Activated CD4-positive, alpha-beta T cell treated with anti-CD3 and anti-CD28 coated beads for 36 hours (primary cell): ENCODE results near the gene GPR158. TPM values are rescaled to one million over a fixed set of nuclear protein-coding genes. Genes with fewer than 3 reads are reported as not detected.
"Not testable (repeated sequence)": the region's sequence is repeated elsewhere in the genome, so short reads cannot be mapped to it uniquely, and the experiment has no call there.

ENCODE experiments used
- ATAC-seq: fragments of 200-7000 bp; cut with Tn5 transposase; one replicate; pipeline ENCODE4 v1.10.0; 2021; ENCODE audit warnings: mild to moderate bottlenecking, moderate library complexity
- CTCF ChIA-PET: fragments of 350-600 bp; sonication (Branson Sonifier 250); formaldehyde crosslinking; loops from one replicate; lab custom pipeline; 2021; ENCODE audit warnings: antibody characterized with exemption; lab: Charles Lee
- POLR2A ChIA-PET: fragments of 350-600 bp; sonication (Branson Sonifier 250); formaldehyde crosslinking; loops from one replicate; lab custom pipeline; 2021; ENCODE audit warnings: antibody characterized with exemption, inconsistent platforms; lab: Charles Lee
- DNase-seq: peaks from one replicate; pipeline ENCODE4 v3.0.0-alpha.2; 2020
- H3K27ac Mint-ChIP-seq: one replicate; pipeline ENCODE4 v1.8.0; 2021; ENCODE audit warnings: mixed read lengths
- H3K27me3 Mint-ChIP-seq: one replicate; pipeline ENCODE4 v1.8.0; 2021; ENCODE audit warnings: mixed read lengths
- H3K36me3 Mint-ChIP-seq: one replicate; pipeline ENCODE4 v1.8.0; 2021; ENCODE audit warnings: low read depth, mixed read lengths
- H3K4me1 Mint-ChIP-seq: one replicate; pipeline ENCODE4 v1.8.0; 2021; ENCODE audit warnings: mixed read lengths
- H3K4me3 Mint-ChIP-seq: one replicate; pipeline ENCODE4 v1.8.0; 2021; ENCODE audit warnings: mild to moderate bottlenecking, moderate library complexity, mixed read lengths
- H3K9me3 Mint-ChIP-seq: one replicate; pipeline ENCODE4 v1.8.0; 2021; ENCODE audit warnings: low read depth, mixed read lengths
- intact Hi-C, 2 experiments: fragments of 100-400 bp; cut with DNase I in 1 of 2; cut with micrococcal nuclease in 1 of 2; formaldehyde crosslinking; loops; one replicate each; pipeline versions ENCODE4 v1.14.2 to v1.15.1; 2022 to 2024; cut with DNase I, micrococcal nuclease
- total RNA-seq, 2 experiments: library from RNA; stranded (reverse); gene quantifications; one replicate each; pipeline ENCODE4 v1.2.3, GENCODE V29; 2021

GPR158 gene
- total RNA-seq, 2 experiments from 2014 or later: not detected

- no peak overlapping the region for H3K4me3 Mint-ChIP-seq
- CTCF ChIA-PET: no interaction called here
- no peaks in the 10 kb centered on the region for H3K4me1 Mint-ChIP-seq
- no peak for DNase-seq
- no peaks in the 10 kb centered on the region for H3K36me3 Mint-ChIP-seq
- no peaks in the 10 kb centered on the region for H3K27me3 Mint-ChIP-seq
- no peak for ATAC-seq
- no peak overlapping the region for H3K27ac Mint-ChIP-seq
- POLR2A ChIA-PET: no interaction called here
- peaks cover 14% of the 10 kb centered on the region for H3K9me3 Mint-ChIP-seq
- intact Hi-C loops: no loop called here
Observed at GRCh38 chr10:25306386-25306785, 131.6 kb downstream of the GPR158 start.

- Mint-ChIP-seq H3K27me3 (no peaks in the 10 kb centered on the region), H3K4me3 (no peak overlapping the region), H3K4me1 (no peaks in the 10 kb centered on the region), H3K36me3 (no peaks in the 10 kb centered on the region), H3K27ac (no peak overlapping the region), H3K9me3 (peaks cover 13% of the 10 kb centered on the region)
- ChIA-PET CTCF (no interaction called here), POLR2A (no interaction called here)
- intact Hi-C loops: no loop called here
- no peak for ATAC-seq
- DNase-seq: no peak
Observed at GRCh38 chr10:25308278-25308677, 133.5 kb downstream of the GPR158 start.

GRCh38 chr10:25317596-25318211, 142.9 kb downstream of the GPR158 start:
- H3K27ac Mint-ChIP-seq, intact Hi-C loops, H3K27me3 Mint-ChIP-seq, CTCF ChIA-PET, H3K36me3 Mint-ChIP-seq, POLR2A ChIA-PET, DNase-seq, H3K4me3 Mint-ChIP-seq, H3K9me3 Mint-ChIP-seq, ATAC-seq, H3K4me1 Mint-ChIP-seq: not testable (repeated sequence)

GRCh38 chr10:25327273-25327672, 152.5 kb downstream of the GPR158 start:
- no peaks in the 10 kb centered on the region for H3K36me3 Mint-ChIP-seq
- no peak for ATAC-seq
- no peaks in the 10 kb centered on the region for H3K27me3 Mint-ChIP-seq
- H3K9me3 Mint-ChIP-seq: peaks cover 3% of the 10 kb centered on the region
- intact Hi-C loops: no loop called here
- no peak for DNase-seq
- H3K4me1 Mint-ChIP-seq: no peaks in the 10 kb centered on the region
- ChIA-PET CTCF (no interaction called here), POLR2A (no interaction called here)
- no peak overlapping the region for H3K4me3 Mint-ChIP-seq
- no peak overlapping the region for H3K27ac Mint-ChIP-seq

- ChIA-PET POLR2A (no interaction called here), CTCF (no interaction called here)
- Mint-ChIP-seq H3K4me1 (no peaks in the 10 kb centered on the region), H3K4me3 (no peak overlapping the region), H3K27ac (no peak overlapping the region), H3K36me3 (no peaks in the 10 kb centered on the region), H3K27me3 (no peaks in the 10 kb centered on the region), H3K9me3 (peaks cover 3% of the 10 kb centered on the region)
- ATAC-seq (no peak), DNase-seq (no peak)
- intact Hi-C loops: no loop called here
Observed at GRCh38 chr10:25328361-25328760, 153.6 kb downstream of the GPR158 start.

- H3K4me1 Mint-ChIP-seq, H3K9me3 Mint-ChIP-seq, H3K4me3 Mint-ChIP-seq, H3K27me3 Mint-ChIP-seq, H3K36me3 Mint-ChIP-seq, H3K27ac Mint-ChIP-seq, POLR2A ChIA-PET, intact Hi-C loops, CTCF ChIA-PET, DNase-seq, ATAC-seq: not testable (repeated sequence)
Observed at GRCh38 chr10:25329587-25329986, 154.8 kb downstream of the GPR158 start.

- DNase-seq: no peak
- H3K27me3 Mint-ChIP-seq: no peaks in the 10 kb centered on the region
- no peak overlapping the region for H3K27ac Mint-ChIP-seq
- no peak overlapping the region for H3K4me3 Mint-ChIP-seq
- CTCF ChIA-PET: no interaction called here
- no peaks in the 10 kb centered on the region for H3K4me1 Mint-ChIP-seq
- POLR2A ChIA-PET: no interaction called here
- intact Hi-C loops: no loop called here
- no peak for ATAC-seq
- H3K36me3 Mint-ChIP-seq: no peaks in the 10 kb centered on the region
- no peaks in the 10 kb centered on the region for H3K9me3 Mint-ChIP-seq
Observed at GRCh38 chr10:25334445-25334844, 159.6 kb downstream of the GPR158 start.

- H3K27me3 Mint-ChIP-seq: no peaks in the 10 kb centered on the region
- H3K27ac Mint-ChIP-seq: no peak overlapping the region
- H3K4me1 Mint-ChIP-seq: no peaks in the 10 kb centered on the region
- no peaks in the 10 kb centered on the region for H3K36me3 Mint-ChIP-seq
- ChIA-PET POLR2A (no interaction called here), CTCF (no interaction called here)
- DNase-seq (no peak), ATAC-seq (no peak)
- H3K4me3 Mint-ChIP-seq: no peak overlapping the region
- H3K9me3 Mint-ChIP-seq: no peaks in the 10 kb centered on the region
- intact Hi-C loops: no loop called here
Observed at GRCh38 chr10:25336330-25336729, 161.5 kb downstream of the GPR158 start.

GRCh38 chr10:25338271-25338670, 163.5 kb downstream of the GPR158 start:
- DNase-seq: no peak
- ATAC-seq: no peak
- CTCF ChIA-PET: no interaction called here
- H3K9me3 Mint-ChIP-seq: no peaks in the 10 kb centered on the region
- H3K27ac Mint-ChIP-seq: no peak overlapping the region
- POLR2A ChIA-PET: no interaction called here
- H3K4me3 Mint-ChIP-seq: no peak overlapping the region
- H3K4me1 Mint-ChIP-seq: no peaks in the 10 kb centered on the region
- intact Hi-C loops: no loop called here
- no peaks in the 10 kb centered on the region for H3K27me3 Mint-ChIP-seq
- no peaks in the 10 kb centered on the region for H3K36me3 Mint-ChIP-seq

- ChIA-PET POLR2A (no interaction called here), CTCF (no interaction called here)
- Mint-ChIP-seq H3K4me3 (no peak overlapping the region), H3K9me3 (no peaks in the 10 kb centered on the region), H3K4me1 (no peaks in the 10 kb centered on the region), H3K27ac (no peak overlapping the region), H3K36me3 (no peaks in the 10 kb centered on the region), H3K27me3 (no peaks in the 10 kb centered on the region)
- intact Hi-C loops: no loop called here
- DNase-seq: no peak
- ATAC-seq: no peak
Observed at GRCh38 chr10:25339966-25340365, 165.2 kb downstream of the GPR158 start.

GRCh38 chr10:25349520-25349919, 174.7 kb downstream of the GPR158 start:
- POLR2A ChIA-PET: no interaction called here
- intact Hi-C loops: no loop called here
- DNase-seq (no peak), ATAC-seq (no peak)
- no peak overlapping the region for H3K27ac Mint-ChIP-seq
- H3K36me3 Mint-ChIP-seq: no peaks in the 10 kb centered on the region
- no peaks in the 10 kb centered on the region for H3K27me3 Mint-ChIP-seq
- H3K9me3 Mint-ChIP-seq: no peaks in the 10 kb centered on the region
- CTCF ChIA-PET: no interaction called here
- no peak overlapping the region for H3K4me3 Mint-ChIP-seq
- no peaks in the 10 kb centered on the region for H3K4me1 Mint-ChIP-seq

GRCh38 chr10:25356609-25357008, 181.8 kb downstream of the GPR158 start:
- Mint-ChIP-seq H3K4me1 (no peaks in the 10 kb centered on the region), H3K27ac (no peak overlapping the region), H3K27me3 (no peaks in the 10 kb centered on the region), H3K9me3 (peaks cover 36% of the 10 kb centered on the region), H3K36me3 (no peaks in the 10 kb centered on the region), H3K4me3 (no peak overlapping the region)
- ATAC-seq (no peak), DNase-seq (no peak)
- ChIA-PET CTCF (interaction anchor here (0.9 kb wide), 1 partner anchor 519 kb away, joined by 3 read pairs; no protein-coding TSS in a partner anchor), POLR2A (no interaction called here)
- intact Hi-C loops: no loop called here
